Right lobe of liver (tissue), 6 donors: ENCODE data around the gene LY6G6F. TPM values are rescaled to one million over a fixed set of nuclear protein-coding genes. Genes with fewer than 3 reads are reported as not detected.

Experiments used
- ATAC-seq, 4 donors: fragments of 200-7000 bp; cut with Tn5 transposase; one replicate each; pipeline ENCODE4 v1.9.1; 2020; ENCODE audit warnings: mild to moderate bottlenecking in 4 of 4, moderate library complexity in 4 of 4
- DNase-seq, 3 donors: peaks; one replicate each; pipeline ENCODE4 v3.0.0-alpha.2; 2020
- H3K27ac ChIP-seq, 3 donors: fragments of 200-600 bp; one replicate each; pipeline ENCODE4 v1.8.0; 2022
- H3K27me3 ChIP-seq, 2 donors: fragments of 200-600 bp; one replicate each; pipeline ENCODE4 v1.8.0; 2022
- H3K36me3 ChIP-seq, 4 donors: fragments of 200-600 bp; sonication (generic) in 1 of 4; one replicate each; pipeline versions ENCODE4 v1.5.1 to v1.8.0; 2017 to 2022; ENCODE audit warnings: control low read depth in 1 of 4
- H3K4me1 ChIP-seq, 4 donors: fragments of 200-600 bp; sonication (generic) in 1 of 4; one replicate each; pipeline versions ENCODE4 v1.5.1 to v1.8.0; 2017 to 2022; ENCODE audit warnings: control low read depth in 1 of 4
- H3K4me3 ChIP-seq, 3 donors: fragments of 200-600 bp; one replicate each; pipeline ENCODE4 v1.8.0; 2022
- H3K9me3 ChIP-seq, 4 donors: fragments of 200-600 bp; sonication (generic) in 1 of 4; one replicate each; pipeline versions ENCODE4 v1.5.1 to v1.8.0; 2017 to 2022; ENCODE audit warnings: control low read depth in 1 of 4
- CTCF ChIP-seq, 4 donors: fragments of 200-600 bp in 3 of 4; fragments of 450-650 bp in 1 of 4; IDR thresholded peaks; one replicate each; pipeline versions ENCODE4 v1.5.1 to v1.8.0; 2016 to 2022; ENCODE audit warnings: antibody characterized with exemption in 4 of 4, mild to moderate bottlenecking in 2 of 4
- POLR2A ChIP-seq: fragments of 450-650 bp; IDR thresholded peaks from one replicate; pipeline ENCODE4 v1.6.1; 2017; ENCODE audit warnings: antibody characterized with exemption, mild to moderate bottlenecking
- WGBS: methylation state at CpG from one replicate; pipeline ENCODE4 v1.1.6; 2018; ENCODE audit warnings: low coverage, low lambda C conversion rate; ENCODE audit not compliant: insufficient coverage; ENCODE audit errors: missing lambda C conversion rate; 5-methylcytosine and 5-hydroxymethylcytosine counted together
- intact Hi-C, 2 donors: fragments of 100-400 bp; cut with DNase I; formaldehyde crosslinking; loops; one replicate each; pipeline versions ENCODE4 v1.11.2 to v1.14.1; 2022
- total RNA-seq, 6 experiments: library from RNA; depleted of rRNA in 2 of 6; stranded (reverse); fragments of >200 nt in 2 of 6; fragmentation: NEBNext Ultra II Directional in 3 of 6; extraction: Animal tissue kit (Norgen Biotek cat#: 25700) in 3 of 6; gene quantifications; one replicate each; pipeline versions ENCODE4 v1.1.0 to v1.2.4, GENCODE V29; 2016 to 2023
- donor health status: DM: no; HTN: yes; CAD: no.
- donor health status: DM: no; HTN: no; CAD: no.
- donor health status: DM: no; HTN: no; CAD: no.
- donor health status: DM: no; HTN: yes; CAD: no.
- donor health status: DM: no; HTN: yes; CAD: no.

The LY6G6F gene
- total RNA-seq, 6 experiments from 2014 or later = not detected

- TF ChIP-seq CTCF (IDR thresholded peaks at IDR 0.05) = no peak
- no peaks in the 10 kb centered on the region for H3K9me3 ChIP-seq
- H3K36me3 ChIP-seq = peaks cover 0 to 22% (median 7%) of the 10 kb centered on the region in 4 donors
- H3K27me3 ChIP-seq = no peaks in the 10 kb centered on the region
- DNase-seq = no peak
- peaks cover 0 to 16% (median 0%) of the 10 kb centered on the region in 4 donors for H3K4me1 ChIP-seq
- intact Hi-C loops = loop anchor here (10.0 kb wide), 1 partner anchor 81 kb away; the partner anchor contains the start of gene SAPCD1 (in 2 of the 2)
- peak overlapping the region in 1 of 3 donors; percentile 60 for H3K27ac ChIP-seq
- H3K4me3 ChIP-seq = no peak overlapping the region
- 82% methylated on average over 6 of the region's 13 CpGs for WGBS
- no peak for ATAC-seq
Measured at GRCh38 chr6:31683591-31683990, 23.1 kb upstream of the LY6G6F start.

GRCh38 chr6:31686483-31686882 is 20.2 kb upstream of the LY6G6F start:
- H3K4me3 ChIP-seq = no peak overlapping the region
- H3K4me1 ChIP-seq = peaks cover 0 to 6% (median 0%) of the 10 kb centered on the region in 4 donors
- peaks cover 0 to 43% (median 19%) of the 10 kb centered on the region in 4 donors for H3K36me3 ChIP-seq
- WGBS = 78% methylated on average over 4 of the region's 5 CpGs
- ATAC-seq (no peak), DNase-seq (no peak)
- intact Hi-C loops = loop anchor here (10.0 kb wide), 1 partner anchor 78 kb away; the partner anchor contains the start of gene SAPCD1 (in 2 of the 2)
- no peaks in the 10 kb centered on the region for H3K9me3 ChIP-seq
- H3K27me3 ChIP-seq = no peaks in the 10 kb centered on the region
- no peak overlapping the region for H3K27ac ChIP-seq
- TF ChIP-seq CTCF (IDR thresholded peaks at IDR 0.05) (no peak), POLR2A (no peak)

- intact Hi-C loops = loop anchor here (10.0 kb wide), 1 partner anchor 77 kb away; the partner anchor contains the start of gene SAPCD1 (in 2 of the 2)
Measured at GRCh38 chr6:31687321-31687720, 19.3 kb upstream of the LY6G6F start.

GRCh38 chr6:31687860-31688693 is 18.6 kb upstream of the LY6G6F start:
- intact Hi-C loops = loop anchor here (10.0 kb wide), 1 partner anchor 77 kb away; the partner anchor contains the start of gene SAPCD1 (in 2 of the 2)
- no peak for ATAC-seq
- H3K27me3 ChIP-seq = no peaks in the 10 kb centered on the region
- H3K4me1 ChIP-seq = no peaks in the 10 kb centered on the region
- H3K27ac ChIP-seq = no peak overlapping the region
- peaks cover 0 to 58% (median 21%) of the 10 kb centered on the region in 4 donors for H3K36me3 ChIP-seq
- no peak for DNase-seq
- no peak overlapping the region for H3K4me3 ChIP-seq
- 93% methylated on average over 6 of the region's 14 CpGs for WGBS
- H3K9me3 ChIP-seq = no peaks in the 10 kb centered on the region
- TF ChIP-seq POLR2A (no peak), CTCF (IDR thresholded peaks at IDR 0.05) (no peak)

More at GRCh38 chr6:31687321-31687720, 19.3 kb upstream of the LY6G6F start:
- H3K27ac ChIP-seq = no peak overlapping the region
- ATAC-seq (no peak), DNase-seq (no peak)
- H3K36me3 ChIP-seq = peaks cover 0 to 52% (median 21%) of the 10 kb centered on the region in 4 donors
- 74% methylated on average over 5 of the region's 8 CpGs for WGBS
- no peak overlapping the region for H3K4me3 ChIP-seq
- no peak for TF ChIP-seq POLR2A
- no peak for TF ChIP-seq CTCF (IDR thresholded peaks at IDR 0.05)
- H3K4me1 ChIP-seq = peaks cover 0 to 5% (median 0%) of the 10 kb centered on the region in 4 donors
- no peaks in the 10 kb centered on the region for H3K27me3 ChIP-seq
- H3K9me3 ChIP-seq = no peaks in the 10 kb centered on the region
